K562 (cell line): ENCODE data around the gene COX20. TPM values are rescaled to one million over a fixed set of nuclear protein-coding genes. Genes with fewer than 3 reads are reported as not detected.

ENCODE experiments used
- BACH1 ChIP-seq: fragments of 200-800 bp; sonication (Bioruptor generic); IDR thresholded peaks from 2 replicates; pipeline ENCODE4 v1.6.1; 2016; ENCODE audit warnings: missing genetic modification characterization, missing compliant biosample characterization
- CBFA2T3 ChIP-seq: fragments of 450-650 bp; IDR thresholded peaks from 2 replicates; pipeline ENCODE4 v1.6.1; 2017
- CBX5 ChIP-seq: IDR thresholded peaks from 2 replicates; pipeline ENCODE4 v1.6.1; 2014; ENCODE audit warnings: low read depth, borderline replicate concordance
- CSDE1 ChIP-seq, 2 experiments: fragments of 450-650 bp; IDR thresholded peaks; 2 replicates each; pipeline ENCODE4 v1.6.1; 2016; ENCODE audit warnings: mild to moderate bottlenecking in 1 of 2
- HNRNPLL ChIP-seq: fragments of 200-400 bp; formaldehyde crosslinking; IDR thresholded peaks from 2 replicates; pipeline ENCODE4 v1.6.1; 2017; ENCODE audit warnings: low read length, low read depth, mild to moderate bottlenecking; ENCODE audit not compliant: poor library complexity, severe bottlenecking
- JUN ChIP-seq, 2 experiments: sonication (generic) in 1 of 2; formaldehyde crosslinking in 1 of 2; IDR thresholded peaks; 2 replicates each; pipeline versions ENCODE4 v1.6.1 to v1.8.0; 2012 to 2022; ENCODE audit warnings: borderline replicate concordance in 2 of 2, mild to moderate bottlenecking in 2 of 2, improper control_type of control experiment in 1 of 2, low read depth in 1 of 2, low read length in 1 of 2, missing genetic modification reagents in 1 of 2
- KLF6 ChIP-seq: fragments of 250-450 bp; sonication (Bioruptor Pico); IDR thresholded peaks from 2 replicates; pipeline ENCODE4 v1.4.0; 2020; ENCODE audit warnings: mild to moderate bottlenecking, moderate library complexity, borderline replicate concordance
- NBN ChIP-seq: fragments of 450-650 bp; IDR thresholded peaks from 2 replicates; pipeline ENCODE4 v1.6.1; 2016; ENCODE audit warnings: low read depth, mild to moderate bottlenecking
- PHF8 ChIP-seq: fragments of 200-600 bp; sonication (generic); IDR thresholded peaks from 2 replicates; pipeline ENCODE4 v1.6.1; 2012; ENCODE audit warnings: mixed run types, mild to moderate bottlenecking, inconsistent platforms, low read length, moderate library complexity, borderline replicate concordance
- RBM22 ChIP-seq: fragments of 200-400 bp; formaldehyde crosslinking; IDR thresholded peaks from 2 replicates; pipeline ENCODE4 v1.6.1; 2018; ENCODE audit warnings: low read length, low read depth; ENCODE audit not compliant: poor library complexity, severe bottlenecking
- SAP30 ChIP-seq: fragments of 200-600 bp; sonication (generic); IDR thresholded peaks from 2 replicates; pipeline ENCODE4 v1.6.1; 2012; ENCODE audit warnings: borderline replicate concordance, low read depth, mild to moderate bottlenecking, moderate library complexity, low read length, control low read depth, inconsistent platforms; ENCODE audit not compliant: insufficient read depth, poor library complexity, severe bottlenecking
- SIRT6 ChIP-seq: IDR thresholded peaks from one replicate; pipeline ENCODE4 v1.6.1; 2012; ENCODE audit warnings: low read depth, mild to moderate bottlenecking, control low read depth, inconsistent platforms, low read length, moderate library complexity
- TAL1 ChIP-seq: fragments of 450-650 bp; IDR thresholded peaks from 2 replicates; pipeline ENCODE4 v1.6.1; 2016; ENCODE audit warnings: mild to moderate bottlenecking
- ZBTB7A ChIP-seq: IDR thresholded peaks from 2 replicates; pipeline ENCODE4 v1.6.1; 2011; ENCODE audit warnings: low read depth, mild to moderate bottlenecking, low read length, moderate library complexity, borderline replicate concordance; ENCODE audit not compliant: control insufficient read depth
- ZNF354B ChIP-seq: fragments of 250-450 bp; sonication (Bioruptor Pico); IDR thresholded peaks from 2 replicates; pipeline ENCODE4 v1.4.0; 2020
- ZNF384 ChIP-seq: IDR thresholded peaks from 2 replicates; pipeline ENCODE4 v1.6.1; 2012; ENCODE audit warnings: low read depth, low read length, improper control_type of control experiment
- ZNF445 ChIP-seq: fragments of 250-450 bp; sonication (Bioruptor Pico); IDR thresholded peaks from 2 replicates; pipeline ENCODE4 v1.4.0; 2020; ENCODE audit warnings: low read depth, mild to moderate bottlenecking, moderate library complexity
- ZNF639 ChIP-seq, 2 experiments: fragments of 200-800 bp in 1 of 2; sonication (Bioruptor generic) in 1 of 2; sonication (generic) in 1 of 2; formaldehyde crosslinking in 1 of 2; IDR thresholded peaks in 1 of 2; conservative IDR thresholded peaks in 1 of 2; 2 replicates each; pipeline versions ENCODE4 v1.5.0 to v1.6.1; 2016 to 2020; ENCODE audit warnings: missing compliant biosample characterization in 1 of 2, missing genetic modification characterization in 1 of 2, missing genetic modification reagents in 1 of 2
- ZNF644 ChIP-seq: fragments of 200-800 bp; sonication (Bioruptor generic); IDR thresholded peaks from 2 replicates; pipeline ENCODE4 v1.6.1; 2016; ENCODE audit warnings: low read depth, missing genetic modification characterization, missing compliant biosample characterization
- ZNF76 ChIP-seq: fragments of 250-450 bp; sonication (Bioruptor Pico); IDR thresholded peaks from 2 replicates; pipeline ENCODE4 v1.4.0; 2020; ENCODE audit warnings: mild to moderate bottlenecking, moderate library complexity, borderline replicate concordance
- polyA plus RNA-seq, 8 experiments: library from polyadenylated mRNA; depleted of rRNA in 4 of 8; stranded (reverse) in 5 of 8; unstranded in 3 of 8; fragments of >200 nt; fragmentation: Nextera tagmentation in 2 of 8; fragmentation: Illumina TruSeq in 1 of 8; extraction: Ambion mirVana in 2 of 8; extraction: Trizol in 1 of 8; gene quantifications; 2 replicates each; pipeline versions ENCODE4 v1.2.1 to v1.2.3, GENCODE V29; 2011 to 2014; ENCODE audit warnings: inconsistent platforms in 1 of 8, missing spikeins in 1 of 8
- total RNA-seq, 7 experiments: library from RNA; depleted of rRNA in 6 of 7; stranded (reverse); fragments of >200 nt in 6 of 7; fragmentation: Illumina TruSeq in 2 of 7; extraction: Trizol in 2 of 7; gene quantifications; 2 replicates each; pipeline versions ENCODE4 v1.2.1 to v1.2.3, GENCODE V29; 2011 to 2021; ENCODE audit warnings: low replicate concordance in 1 of 7
- TF ChIP-seq, protein P1 (sequence below): fragments of 250-450 bp; sonication (Bioruptor Pico); IDR thresholded peaks from 2 replicates; pipeline ENCODE4 v1.5.0; 2022; ENCODE audit warnings: mild to moderate bottlenecking

The COX20 gene
- total and polyA plus RNA-seq, 9 of the 15 experiments (the other 6 are each of a cell fraction or from before 2014, with no cell fraction given): 41.5 to 192 (median 84.3) TPM

GRCh38 chr1:244835276-244836134, at the start of gene COX20 (continued):
- TF ChIP-seq NBN: no peak; the same call in 1 of the 2 replicates
- TF ChIP-seq JUN (IDR thresholded peaks at IDR 0.05; ENCODE audit: borderline replicate concordance, low read depth, low read length): peak; percentile 39; the same call in 1 of the 2 replicates
- TF ChIP-seq JUN (CRISPR knock-in tag; IDR thresholded peaks at IDR 0.05; ENCODE audit: borderline replicate concordance): no peak
- TF ChIP-seq RBM22: peak; percentile 84
- TF ChIP-seq ZNF644 (tag): peak; percentile 93
- no peak for TF ChIP-seq TAL1
- no peak for TF ChIP-seq SAP30
- TF ChIP-seq, protein P1, sequence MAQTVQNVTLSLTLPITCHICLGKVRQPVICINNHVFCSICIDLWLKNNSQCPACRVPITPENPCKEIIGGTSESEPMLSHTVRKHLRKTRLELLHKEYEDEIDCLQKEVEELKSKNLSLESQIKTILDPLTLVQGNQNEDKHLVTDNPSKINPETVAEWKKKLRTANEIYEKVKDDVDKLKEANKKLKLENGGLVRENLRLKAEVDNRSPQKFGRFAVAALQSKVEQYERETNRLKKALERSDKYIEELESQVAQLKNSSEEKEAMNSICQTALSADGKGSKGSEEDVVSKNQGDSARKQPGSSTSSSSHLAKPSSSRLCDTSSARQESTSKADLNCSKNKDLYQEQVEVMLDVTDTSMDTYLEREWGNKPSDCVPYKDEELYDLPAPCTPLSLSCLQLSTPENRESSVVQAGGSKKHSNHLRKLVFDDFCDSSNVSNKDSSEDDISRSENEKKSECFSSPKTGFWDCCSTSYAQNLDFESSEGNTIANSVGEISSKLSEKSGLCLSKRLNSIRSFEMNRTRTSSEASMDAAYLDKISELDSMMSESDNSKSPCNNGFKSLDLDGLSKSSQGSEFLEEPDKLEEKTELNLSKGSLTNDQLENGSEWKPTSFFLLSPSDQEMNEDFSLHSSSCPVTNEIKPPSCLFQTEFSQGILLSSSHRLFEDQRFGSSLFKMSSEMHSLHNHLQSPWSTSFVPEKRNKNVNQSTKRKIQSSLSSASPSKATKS (CRISPR knock-in tag): 0 out of 2 replicates have a peak, but pooled peaks have one; percentile 61
- peak in 1 of 2 experiments; percentile 97; a peak in 2 of 4 replicates for TF ChIP-seq ZNF639 (CRISPR knock-in tag; conservative IDR thresholded peaks at IDR 0.05 in 1 of 2, IDR thresholded peaks at IDR 0.05 in 1 of 2)
- TF ChIP-seq ZNF76 (CRISPR knock-in tag): 0 out of 2 replicates have a peak, but pooled peaks have one; percentile 17
- TF ChIP-seq CSDE1 (IDR thresholded peaks at IDR 0.05): no peak
- TF ChIP-seq HNRNPLL: peak; percentile 76
- TF ChIP-seq KLF6 (CRISPR knock-in tag): peak; percentile 73; the same call in 1 of the 2 replicates
- no peak for TF ChIP-seq ZNF384
- TF ChIP-seq SIRT6: no peak
- TF ChIP-seq ZBTB7A: peak; percentile 40
- TF ChIP-seq CBX5: no peak
- TF ChIP-seq ZNF354B (CRISPR knock-in tag): peak; percentile 23; the same call in 1 of the 2 replicates
- TF ChIP-seq ZNF445: peak; percentile 65; the same call in 1 of the 2 replicates
- TF ChIP-seq BACH1 (tag): no peak
- 0 out of 2 replicates have a peak, but pooled peaks have one; percentile 1 for TF ChIP-seq CBFA2T3
- peak; percentile 83 for TF ChIP-seq PHF8
